HCT116 (cell line): ENCODE results near the gene CAPN5. TPM values are rescaled to one million over a fixed set of nuclear protein-coding genes. Genes with fewer than 3 reads are reported as not detected.

ENCODE experiments used
- ATAC-seq: fragments of 200-7000 bp; cut with Tn5 transposase; 2 replicates; pipeline ENCODE4 v1.9.1; 2020; ENCODE audit warnings: mild to moderate bottlenecking, moderate library complexity
- BruUV-seq: library from RNA; stranded (reverse); fragments of 400-500 nt; replicated peaks from 2 replicates; lab custom pipeline; 2021; lab: Mats Ljungman, UMichigan
- CTCF ChIA-PET: fragments of 300-600 bp; sonication (Branson Sonifier 250); formaldehyde crosslinking; loops from one replicate; lab custom pipeline; 2021; ENCODE audit warnings: antibody characterized with exemption; lab: Charles Lee
- POLR2A ChIA-PET: fragments of 300-600, 350-600 bp; sonication (Branson Sonifier 250); formaldehyde crosslinking; loops from one replicate; lab custom pipeline; 2021; ENCODE audit warnings: antibody characterized with exemption; lab: Charles Lee
- RAD21 ChIA-PET, 2 experiments: fragments of 300-600 bp; sonication (Branson Sonifier 250); formaldehyde crosslinking; loops; one replicate each; lab custom pipeline; 2023; ENCODE audit warnings: low total read pairs in 2 of 2; ENCODE audit not compliant: uncharacterized antibody in 2 of 2, unreplicated experiment in 2 of 2, low non-redundant PET in 1 of 2; lab: Charles Lee
- DNase-seq: peaks from one replicate; pipeline ENCODE4 v3.0.0-alpha.2; 2010; ENCODE audit warnings: low read depth, low spot score
- H2AFZ ChIP-seq: fragments of 200-600 bp; shearing (Covaris generic), sonication (generic); 2 replicates; pipeline ENCODE4 v1.6.1; 2017; ENCODE audit warnings: low read depth, mixed run types, mixed read lengths, antibody characterized with exemption, low read length; ENCODE audit not compliant: poor library complexity, severe bottlenecking
- H3K27ac ChIP-seq: 2 replicates; pipeline ENCODE4 v1.5.1; 2012; ENCODE audit warnings: low read depth, low read length
- H3K27me3 ChIP-seq: fragments of 200-600 bp; sonication (generic); 2 replicates; pipeline ENCODE4 v1.6.1; 2016; ENCODE audit warnings: mixed run types, low read length, mixed read lengths; ENCODE audit not compliant: insufficient read depth
- H3K36me3 ChIP-seq, 2 experiments: fragments of 200-500 bp in 1 of 2; fragments of 200-600 bp in 1 of 2; sonication (Bioruptor generic) in 1 of 2; sonication (generic) in 1 of 2; 2 replicates each; pipeline versions ENCODE4 v1.5.1 to v1.6.1; 2014 to 2016; ENCODE audit warnings: low read length in 2 of 2, inconsistent platforms in 1 of 2, mixed read lengths in 1 of 2, mixed run types in 1 of 2; ENCODE audit not compliant: insufficient read depth in 2 of 2, control insufficient read depth in 1 of 2
- H3K4me1 ChIP-seq, 2 experiments: fragments of 200-600 bp in 1 of 2; sonication (generic) in 1 of 2; 2 replicates each; pipeline versions ENCODE4 v1.5.1 to v1.6.1; 2012 to 2017; ENCODE audit warnings: low read length in 2 of 2, inconsistent platforms in 1 of 2, mild to moderate bottlenecking in 1 of 2, mixed read lengths in 1 of 2, mixed run types in 1 of 2, moderate library complexity in 1 of 2; ENCODE audit not compliant: insufficient read depth in 2 of 2, control insufficient read depth in 1 of 2
- H3K4me2 ChIP-seq: fragments of 200-600 bp; sonication (generic); 2 replicates; pipeline ENCODE4 v1.6.1; 2017; ENCODE audit warnings: mixed run types, low read length, mixed read lengths
- H3K4me3 ChIP-seq, 2 experiments: fragments of 200-600 bp in 1 of 2; sonication (generic) in 1 of 2; replicated peaks in 1 of 2; 2 replicates each; pipeline ENCODE4 v1.5.1; 2011 to 2016; ENCODE audit warnings: low read length in 2 of 2, control low read depth in 1 of 2, low read depth in 1 of 2, mild to moderate bottlenecking in 1 of 2, mixed read lengths in 1 of 2, mixed run types in 1 of 2
- H3K79me2 ChIP-seq: fragments of 200-600 bp; sonication (generic); 2 replicates; pipeline ENCODE4 v1.6.1; 2017; ENCODE audit warnings: mild to moderate bottlenecking, mixed run types, low read length, moderate library complexity, mixed read lengths; ENCODE audit not compliant: insufficient read depth
- H3K9ac ChIP-seq: fragments of 200-600 bp; sonication (generic); 2 replicates; pipeline ENCODE4 v1.6.1; 2016; ENCODE audit warnings: low read length, mixed read lengths
- H3K9me2 ChIP-seq: fragments of 200-600 bp; sonication (generic), shearing (Covaris generic); 2 replicates; pipeline ENCODE4 v1.6.1; 2017; ENCODE audit warnings: mixed run types, mild to moderate bottlenecking, moderate library complexity; ENCODE audit not compliant: insufficient read depth
- H3K9me3 ChIP-seq, 2 experiments: fragments of 200-500 bp in 1 of 2; fragments of 200-600 bp in 1 of 2; sonication (Bioruptor generic) in 1 of 2; sonication (generic) in 1 of 2; 2 replicates each; pipeline ENCODE4 v1.6.1; 2014 to 2017; ENCODE audit warnings: low read length in 2 of 2, mixed read lengths in 2 of 2, inconsistent platforms in 1 of 2, low read depth in 1 of 2, mild to moderate bottlenecking in 1 of 2, mixed run types in 1 of 2, moderate library complexity in 1 of 2; ENCODE audit not compliant: control insufficient read depth in 1 of 2, insufficient read depth in 1 of 2
- H4K20me1 ChIP-seq: fragments of 200-600 bp; sonication (generic), shearing (Covaris generic); 2 replicates; pipeline ENCODE4 v1.6.1; 2017; ENCODE audit warnings: mixed run types, mild to moderate bottlenecking, moderate library complexity; ENCODE audit not compliant: insufficient read depth
- ATF3 ChIP-seq: IDR thresholded peaks from 2 replicates; pipeline ENCODE4 v1.6.1; 2012
- CTCF ChIP-seq, 3 experiments: fragments of 200-600 bp in 1 of 3; sonication (generic) in 1 of 3; IDR thresholded peaks in 2 of 3; conservative IDR thresholded peaks in 1 of 3; 2 replicates each; pipeline ENCODE4 v1.5.1; 2012 to 2017; ENCODE audit warnings: low read depth in 2 of 3, low read length in 2 of 3, antibody characterized with exemption in 1 of 3, borderline replicate concordance in 1 of 3, control low read depth in 1 of 3, mild to moderate bottlenecking in 1 of 3, mixed read lengths in 1 of 3, mixed run types in 1 of 3, moderate library complexity in 1 of 3; ENCODE audit not compliant: insufficient read depth in 1 of 3
- EGR1 ChIP-seq: IDR thresholded peaks from 2 replicates; pipeline ENCODE4 v1.6.1; 2012; ENCODE audit warnings: low read depth
- ELF1 ChIP-seq: IDR thresholded peaks from 2 replicates; pipeline ENCODE4 v1.6.1; 2012; ENCODE audit warnings: low read depth, borderline replicate concordance
- EZH2 ChIP-seq: fragments of 200-600 bp; sonication (generic); IDR thresholded peaks from 2 replicates; pipeline ENCODE4 v1.6.1; 2017; ENCODE audit warnings: antibody characterized with exemption, mixed run types
- EZH2phosphoT487 ChIP-seq: fragments of 200-600 bp; IDR thresholded peaks from 2 replicates; pipeline ENCODE4 v1.6.1; 2018; ENCODE audit warnings: antibody characterized with exemption, borderline replicate concordance
- FOSL1 ChIP-seq: IDR thresholded peaks from 2 replicates; pipeline ENCODE4 v1.6.1; 2012; ENCODE audit warnings: low read depth
- MAX ChIP-seq: IDR thresholded peaks from 2 replicates; pipeline ENCODE4 v1.6.1; 2012
- POLR2A ChIP-seq: IDR thresholded peaks from 2 replicates; pipeline ENCODE4 v1.7.0; 2011; ENCODE audit warnings: borderline replicate concordance; ENCODE audit not compliant: insufficient read depth, insufficient read length; ENCODE audit errors: extremely low read depth
- POLR2AphosphoS5 ChIP-seq: IDR thresholded peaks from 2 replicates; pipeline ENCODE4 v1.6.1; 2011; ENCODE audit warnings: mild to moderate bottlenecking, low read depth, low read length, moderate library complexity
- RAD21 ChIP-seq: IDR thresholded peaks from 2 replicates; pipeline ENCODE4 v1.6.1; 2012; ENCODE audit warnings: low read depth, mild to moderate bottlenecking
- SIN3A ChIP-seq: IDR thresholded peaks from 2 replicates; pipeline ENCODE4 v1.6.1; 2012; ENCODE audit warnings: low read depth
- YY1 ChIP-seq: IDR thresholded peaks from 2 replicates; pipeline ENCODE4 v1.6.1; 2011; ENCODE audit warnings: low read length, low read depth, moderate library complexity, mild to moderate bottlenecking; ENCODE audit not compliant: insufficient replicate concordance; ENCODE audit errors: extremely low read depth
- intact Hi-C: fragments of 100-400 bp; cut with micrococcal nuclease; formaldehyde crosslinking; loops from 2 replicates; pipeline ENCODE4 v1.10.0; 2022
- total RNA-seq: library from RNA; stranded (reverse); gene quantifications from one replicate; pipeline ENCODE4 v1.2.1, GENCODE V29; 2021; ENCODE audit not compliant: unreplicated experiment

The CAPN5 gene
- total RNA-seq, 1 experiment from 2014 or later, result 8.6 TPM

- TF ChIP-seq MAX (no peak), EZH2phosphoT487 (no peak), POLR2A (no peak), CTCF (IDR thresholded peaks at IDR 0.05 in 2 of 3, conservative IDR thresholded peaks at IDR 0.05 in 1 of 3; ENCODE audit: borderline replicate concordance in 1 of 3, insufficient read depth in 1 of 3, low read depth in 2 of 3, low read length in 2 of 3) (no peak)
Observed at GRCh38 chr11:77173494-77173893, 106.7 kb downstream of the CAPN5 start (continued).

- TF ChIP-seq EZH2phosphoT487 (no peak), MAX (no peak), YY1 (no peak), ELF1 (no peak), CTCF (IDR thresholded peaks at IDR 0.05 in 2 of 3, conservative IDR thresholded peaks at IDR 0.05 in 1 of 3; ENCODE audit: borderline replicate concordance in 1 of 3, insufficient read depth in 1 of 3, low read depth in 2 of 3, low read length in 2 of 3) (no peak), EGR1 (no peak), ATF3 (no peak), POLR2AphosphoS5 (no peak), EZH2 (no peak), POLR2A (no peak), FOSL1 (no peak), SIN3A (no peak), RAD21 (no peak)
- intact Hi-C loops, result no loop called here
- BruUV-seq, result no TSS peak
- no peak overlapping the region for H3K4me2 ChIP-seq
- DNase-seq (no peak), ATAC-seq (0 out of 2 replicates have a peak, but pooled peaks have one; percentile 18)
- no peaks in the 10 kb centered on the region for H3K4me1 ChIP-seq
- no peaks in the 10 kb centered on the region for H3K9me2 ChIP-seq
- H4K20me1 ChIP-seq, result no peaks in the 10 kb centered on the region
- ChIA-PET RAD21 (no interaction called here), POLR2A (no interaction called here), CTCF (interaction anchor here (1.1 to 1.5 kb wide), 2 partner anchors 14 to 48 kb away, joined by 3 read pairs; no protein-coding TSS in a partner anchor)
- no peak overlapping the region for H3K4me3 ChIP-seq
- H3K27me3 ChIP-seq, result no peaks in the 10 kb centered on the region
- H3K27ac ChIP-seq, result no peak overlapping the region
- H3K79me2 ChIP-seq, result no peaks in the 10 kb centered on the region
- H3K9me3 ChIP-seq, result no peaks in the 10 kb centered on the region
- no peak overlapping the region for H3K9ac ChIP-seq
- H2AFZ ChIP-seq, result no peak overlapping the region
- no peaks in the 10 kb centered on the region for H3K36me3 ChIP-seq
Observed at GRCh38 chr11:77174559-77174958, 107.8 kb downstream of the CAPN5 start.
